ENCODE results near the gene SLC35D1.
A peak's percentile ranks its signal among the peaks of the same experiment; 100 is the strongest.
"Not testable (repeated sequence)": the region's sequence is repeated elsewhere in the genome, so short reads cannot be mapped to it uniquely, and the experiment has no call there.

SLC35D1 gene

DNA sequence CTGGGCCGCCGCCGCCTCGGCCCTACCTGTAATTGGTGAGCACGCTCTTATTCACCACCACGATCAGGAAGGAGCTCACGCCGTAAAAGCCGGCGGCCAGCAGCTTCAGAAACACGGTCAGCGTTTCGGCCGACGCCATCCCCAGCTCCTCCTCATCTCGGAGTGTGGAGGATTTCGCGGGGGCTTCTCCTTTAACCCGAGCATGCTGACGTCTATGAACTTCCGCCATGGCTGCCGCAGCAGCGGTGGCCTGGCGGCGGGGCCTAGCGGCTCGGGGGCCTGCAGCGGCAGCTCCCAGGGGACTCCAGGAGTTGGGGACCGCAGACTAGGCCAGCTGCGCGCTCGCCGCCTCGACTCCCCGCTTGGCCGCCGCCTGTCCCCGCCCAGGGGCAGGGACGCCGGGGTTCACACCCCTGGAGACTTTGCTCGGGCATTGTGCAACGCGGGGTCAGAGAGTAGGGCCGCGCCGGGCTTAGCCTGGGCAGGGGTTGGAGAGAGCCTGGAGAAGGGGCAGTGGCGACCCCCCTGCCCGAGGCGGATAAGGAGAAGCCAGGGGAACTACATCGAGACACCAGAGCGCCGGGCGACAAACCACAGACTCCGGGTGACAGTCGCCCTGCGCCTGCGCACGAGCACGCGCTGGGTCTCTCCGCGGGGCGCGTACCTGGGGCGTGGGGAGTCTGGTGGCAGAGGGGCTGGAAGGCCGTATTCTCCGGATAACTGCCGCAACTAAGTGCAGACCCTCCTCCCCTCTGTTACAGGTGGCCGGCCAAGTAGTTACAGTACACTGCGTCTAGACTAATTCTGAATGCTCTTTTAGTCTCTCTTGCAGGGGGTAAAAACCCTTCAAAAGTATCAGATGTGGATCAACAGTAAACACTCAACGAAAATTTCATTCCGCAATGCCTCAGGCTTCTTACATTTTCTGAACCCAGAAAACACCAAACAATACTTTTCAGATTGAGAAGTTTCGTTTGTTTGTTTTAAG, at the start of gene SLC35D1:
Gene SLC35D1, minus strand, starts transcription at position 364 of the 988 bp plus-strand sequence. Its CDS starts 135 bp downstream, at position 229.
- DNase-seq (ENCODE audit: low read depth in 4 of 4, low spot score in 1 of 4), result peak; percentile 43 to 80 (median 64)

DNA sequence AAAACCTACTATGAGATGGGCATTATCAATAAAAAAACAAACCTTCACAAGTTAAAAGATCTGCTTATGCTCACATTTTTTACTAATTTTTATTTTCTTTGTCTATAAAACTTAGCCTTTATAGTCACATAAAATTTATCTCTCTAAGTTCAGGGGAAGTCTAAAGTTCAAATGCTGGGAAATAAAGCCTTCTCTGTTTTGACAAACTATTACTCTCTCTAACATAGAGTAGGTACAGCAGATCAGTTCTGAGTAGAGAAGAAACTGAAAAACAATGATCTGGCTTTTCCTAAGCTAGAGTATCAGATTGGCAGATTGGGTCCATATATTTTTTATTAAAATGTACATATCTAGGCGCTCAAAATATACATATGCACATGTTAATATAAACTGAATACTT, 49.6 kb upstream of the SLC35D1 start:
- DNase-seq (ENCODE audit: low read depth in 4 of 4, low spot score in 1 of 4), result no peak

DNA sequence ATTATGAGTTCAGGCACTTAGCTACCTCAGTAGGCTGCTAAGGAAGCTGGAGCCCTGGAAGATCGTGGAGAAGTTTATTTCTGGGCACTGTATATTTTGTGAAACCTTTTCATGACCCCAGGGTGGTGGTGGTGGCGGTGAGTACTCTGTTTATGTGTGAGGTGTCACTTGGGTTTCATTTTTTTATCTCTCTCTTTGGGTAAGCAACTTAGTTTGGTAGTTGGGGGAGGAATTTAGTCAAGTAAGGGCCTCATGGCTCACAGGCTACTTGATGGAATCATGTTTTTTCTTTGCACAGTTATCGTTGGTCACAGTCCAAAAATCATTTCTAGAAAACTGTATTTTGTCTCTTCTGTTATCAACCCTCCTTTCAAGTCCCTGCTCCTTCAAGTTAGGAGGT, 46.9 kb upstream of the SLC35D1 start:
- DNase-seq (ENCODE audit: low read depth in 4 of 4, low spot score in 1 of 4), result no peak

DNA sequence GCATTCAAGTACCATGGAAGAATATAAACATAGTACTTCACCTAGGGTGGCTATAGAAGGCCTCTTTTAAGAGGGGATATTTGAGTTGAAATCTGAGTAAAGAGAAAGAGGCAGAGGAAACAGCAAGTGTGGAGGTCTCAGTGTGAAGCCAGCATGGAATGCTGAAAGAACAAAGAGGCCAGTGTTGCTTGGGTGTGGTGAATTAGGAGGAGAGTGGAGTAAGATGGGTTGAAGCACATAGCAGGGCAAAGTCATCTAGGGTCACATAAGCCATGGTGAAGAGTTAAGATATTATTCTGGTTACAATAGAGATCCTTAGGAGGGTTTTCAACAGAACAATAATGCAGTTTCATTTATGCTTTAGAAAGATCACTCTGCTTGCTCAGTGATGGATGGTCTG, 43.4 kb upstream of the SLC35D1 start:
- no peak for DNase-seq (ENCODE audit: low read depth in 4 of 4, low spot score in 1 of 4)

DNA sequence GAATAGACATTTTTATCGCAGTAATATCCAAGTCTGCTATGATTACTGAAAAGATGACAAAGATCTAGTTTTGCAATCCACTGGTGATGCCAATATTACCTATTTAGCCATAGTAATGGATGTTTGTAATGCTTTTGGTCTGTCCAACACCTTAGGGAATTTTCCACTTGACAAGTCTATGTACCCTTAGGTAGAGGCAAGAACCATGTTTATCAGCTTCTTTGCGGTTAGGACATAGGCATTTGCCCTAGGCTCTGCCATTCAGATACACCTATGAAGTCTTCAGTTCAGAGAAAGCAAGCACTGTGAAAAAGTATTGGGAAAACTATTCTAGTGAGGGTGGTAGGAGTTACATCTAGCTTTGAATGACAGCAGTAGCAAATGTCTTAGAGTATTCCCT, 40.2 kb upstream of the SLC35D1 start:
- DNase-seq (ENCODE audit: low read depth in 4 of 4, low spot score in 1 of 4), result no peak

DNA sequence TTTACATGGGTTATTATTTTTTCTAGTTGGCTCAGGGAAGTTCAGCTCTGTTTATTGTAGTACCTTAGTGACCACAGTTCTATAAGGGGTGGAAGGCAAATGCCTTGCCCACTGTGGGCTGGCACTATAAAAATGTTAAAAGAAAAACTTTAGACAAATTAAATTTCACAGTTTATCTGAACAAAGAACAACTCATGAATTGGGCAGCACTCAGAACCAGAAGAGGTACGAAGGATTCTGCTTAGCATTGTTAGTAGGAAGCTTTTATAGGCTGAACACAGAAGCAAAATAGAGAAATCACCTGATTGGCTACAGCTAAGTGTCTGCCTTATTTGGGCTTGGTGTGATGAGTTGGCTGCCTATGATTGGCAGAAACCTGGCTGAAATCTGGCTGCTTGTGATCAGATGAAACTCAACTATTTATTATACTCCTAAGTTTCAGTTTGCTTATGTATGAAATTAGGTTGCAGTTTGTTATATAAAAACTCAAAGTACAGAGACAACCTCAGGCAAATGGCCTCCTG, 35.8 kb upstream of the SLC35D1 start:
- DNase-seq (ENCODE audit: low read depth in 4 of 4, low spot score in 1 of 4), result no peak

DNA sequence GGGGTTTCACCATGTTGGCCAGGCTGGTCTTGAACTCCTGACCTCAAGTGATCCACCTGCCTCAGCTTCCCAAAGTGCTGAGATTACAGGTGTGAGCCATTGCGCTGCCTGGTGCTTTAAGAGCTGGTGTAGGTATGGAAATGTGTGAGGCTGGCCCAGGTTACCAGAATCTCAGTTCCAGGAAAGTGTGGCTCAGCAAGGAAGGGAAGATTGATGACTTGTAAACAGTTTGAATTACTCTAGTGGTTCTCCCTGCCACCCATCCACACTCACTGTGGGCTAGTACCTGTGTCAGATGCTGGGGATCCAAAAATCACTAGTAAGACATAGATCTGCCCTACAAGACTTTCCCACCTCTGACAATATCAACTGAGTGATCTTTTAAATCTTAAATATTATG, 34.5 kb upstream of the SLC35D1 start:
- DNase-seq (ENCODE audit: low read depth in 4 of 4, low spot score in 1 of 4), result no peak

DNA sequence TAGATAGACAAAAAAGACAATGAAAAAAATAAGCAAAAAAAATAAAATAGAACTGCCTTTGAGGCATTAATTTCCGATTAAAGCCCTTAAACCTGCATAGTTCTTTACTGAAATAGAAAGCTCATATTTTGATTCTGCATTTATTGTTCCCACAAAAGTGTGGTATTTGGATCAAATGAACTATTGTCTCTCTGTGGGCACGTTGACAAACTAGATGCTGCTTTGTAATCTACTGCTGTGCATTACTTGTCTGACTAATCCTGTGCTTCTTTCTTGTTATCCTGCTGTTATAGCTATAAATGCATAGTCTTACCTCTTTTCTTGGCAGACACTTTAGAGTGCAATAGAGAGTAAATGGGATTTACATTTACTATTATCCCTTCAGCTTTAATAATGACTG, 31.4 kb upstream of the SLC35D1 start:
- no peak for DNase-seq (ENCODE audit: low read depth in 4 of 4, low spot score in 1 of 4)

DNA sequence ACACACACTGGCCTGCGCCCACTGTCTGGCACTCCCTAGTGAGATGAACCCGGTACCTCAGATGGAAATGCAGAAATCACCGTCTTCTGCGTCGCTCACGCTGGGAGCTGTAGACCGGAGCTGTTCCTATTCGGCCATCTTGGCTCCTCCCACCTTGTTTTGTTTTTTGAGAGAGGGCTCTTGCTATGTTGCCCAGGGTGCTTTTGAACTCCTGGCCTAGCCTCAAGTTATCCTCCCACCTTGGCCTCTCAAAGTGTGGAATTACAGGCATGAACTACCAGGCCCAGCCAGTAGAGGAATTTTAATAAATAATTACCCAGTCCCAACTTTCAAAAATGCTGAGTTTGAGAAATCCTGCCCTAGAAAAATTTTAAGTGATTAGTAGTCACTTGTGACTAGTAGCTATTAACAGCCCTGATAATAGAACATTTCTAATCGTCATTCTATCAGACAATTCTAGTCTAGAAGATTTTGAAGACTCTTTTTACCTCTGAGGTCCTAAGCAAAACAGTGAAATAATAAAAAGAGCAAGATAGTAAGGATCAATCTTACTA, 30.9 kb upstream of the SLC35D1 start:
- DNase-seq (ENCODE audit: low read depth in 4 of 4, low spot score in 1 of 4), result no peak

DNA sequence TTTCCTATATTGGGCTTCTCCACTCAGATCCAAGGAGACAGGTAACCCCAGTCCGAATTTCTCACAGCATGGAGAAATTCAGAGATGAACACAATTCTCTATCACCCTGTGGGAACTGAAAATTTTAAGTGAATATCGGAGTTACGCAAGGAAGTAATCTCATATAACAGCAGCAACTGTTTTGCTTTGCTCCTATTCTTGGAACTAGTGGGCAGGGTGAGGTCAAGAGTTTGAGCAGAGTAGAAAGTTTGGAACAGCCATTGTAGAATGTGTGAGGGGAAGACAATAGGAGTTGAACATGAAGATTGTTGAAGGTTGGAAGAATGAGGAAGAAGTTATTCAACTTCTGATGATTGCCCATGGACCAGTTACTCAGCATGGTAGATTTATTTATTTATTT, 24.3 kb upstream of the SLC35D1 start:
- DNase-seq (ENCODE audit: low read depth in 4 of 4, low spot score in 1 of 4), result no peak

DNA sequence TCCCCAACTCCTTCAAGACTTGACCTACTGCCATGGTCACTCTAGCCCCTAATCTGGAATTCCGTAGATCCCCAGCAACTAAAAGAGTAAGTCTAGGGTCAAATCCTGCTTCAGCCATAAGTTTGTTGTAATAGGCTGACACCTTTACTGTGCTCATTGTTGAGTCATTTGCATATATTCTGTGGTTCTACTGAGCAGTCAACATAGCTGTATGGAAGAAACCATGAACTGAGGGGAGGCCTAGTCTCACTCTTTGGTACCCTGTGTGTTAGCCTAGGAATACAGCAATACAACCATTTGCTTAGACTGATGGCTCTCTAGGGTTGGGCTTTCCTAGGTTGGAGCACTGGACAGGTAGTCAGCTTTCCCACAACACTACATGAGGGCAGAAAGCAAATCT, 23.6 kb upstream of the SLC35D1 start:
- no peak for DNase-seq (ENCODE audit: low read depth in 4 of 4, low spot score in 1 of 4)

DNA sequence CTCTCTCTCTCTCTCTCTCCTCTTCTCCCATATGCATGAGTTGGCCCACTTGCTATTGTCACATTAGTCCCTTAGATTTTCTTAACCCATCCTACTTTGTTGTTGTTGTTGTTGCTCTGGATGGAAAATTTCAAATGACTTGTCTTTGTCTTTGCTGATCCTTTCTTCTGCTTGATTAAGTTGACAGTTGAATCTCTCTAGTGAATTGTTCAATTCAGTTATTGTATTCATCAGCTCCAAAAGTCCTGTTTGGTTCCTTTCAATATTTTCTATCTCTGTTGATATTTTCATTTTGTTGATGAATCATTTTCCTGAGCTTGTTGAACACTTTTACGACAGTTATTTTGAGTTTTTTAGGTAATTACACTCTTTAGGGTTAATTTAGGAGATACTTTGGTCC, 18.8 kb upstream of the SLC35D1 start:
- no peak for DNase-seq (ENCODE audit: low read depth in 4 of 4, low spot score in 1 of 4)

DNA sequence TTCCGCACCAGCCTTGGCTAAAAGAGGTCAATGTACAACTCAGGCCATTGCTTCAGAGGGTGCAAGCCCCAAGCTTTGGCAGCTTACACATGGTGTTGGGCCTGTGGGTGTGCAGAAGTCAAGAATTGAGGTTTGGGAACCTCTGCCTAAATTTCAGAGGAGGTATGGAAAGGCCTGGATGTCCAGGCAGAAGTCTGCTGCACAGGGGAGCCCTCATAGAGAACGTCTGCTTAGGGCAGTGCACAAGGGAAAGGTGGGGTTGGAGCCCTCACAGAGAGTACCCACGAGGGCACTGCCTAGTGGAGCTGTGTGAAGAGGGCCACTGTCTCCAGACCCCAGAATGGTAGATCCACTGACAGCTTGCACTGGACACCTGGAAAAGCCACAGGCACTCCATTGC, 13.7 kb upstream of the SLC35D1 start:
- not testable (repeated sequence) for DNase-seq (ENCODE audit: low read depth in 4 of 4, low spot score in 1 of 4)

DNA sequence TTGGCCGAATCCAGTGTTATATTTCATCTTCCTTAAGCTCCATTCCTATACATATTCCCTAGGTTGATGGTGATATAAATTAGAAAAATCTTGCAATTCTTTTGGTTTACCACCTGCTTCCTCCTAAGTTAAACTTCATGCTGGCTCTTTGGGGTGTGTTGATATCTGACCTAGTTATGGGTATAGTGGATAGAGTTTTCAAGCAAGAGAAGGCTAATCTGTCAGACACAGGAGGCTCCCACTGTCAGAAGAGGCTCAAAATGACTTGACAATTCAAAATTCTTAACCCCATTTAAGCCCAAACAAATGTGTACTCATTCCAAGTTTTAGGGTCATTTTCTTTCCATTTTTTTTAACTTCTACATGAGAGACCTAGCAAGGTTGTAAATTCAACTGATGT, 8.5 kb upstream of the SLC35D1 start:
- no peak for DNase-seq (ENCODE audit: low read depth in 4 of 4, low spot score in 1 of 4)

DNA sequence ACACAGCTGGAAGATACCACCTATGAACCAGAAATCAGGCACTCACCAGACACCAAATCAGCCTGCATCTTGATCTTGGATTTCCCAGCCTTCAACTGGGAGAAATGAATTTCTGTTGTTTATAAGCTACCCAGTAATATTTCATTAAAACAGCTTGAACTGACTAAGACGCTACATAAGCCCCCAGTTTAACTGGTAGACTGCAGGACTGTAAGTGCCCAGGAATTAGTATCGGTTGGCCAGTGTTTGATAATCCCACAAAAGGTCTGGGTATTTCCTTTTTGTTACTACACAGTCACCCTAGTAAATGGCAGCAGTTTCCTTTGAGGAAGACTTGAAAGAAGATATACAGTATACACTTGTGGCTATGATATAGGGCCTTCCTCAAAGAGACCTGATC, 7.3 kb upstream of the SLC35D1 start:
- DNase-seq (ENCODE audit: low read depth in 4 of 4, low spot score in 1 of 4), result no peak

DNA sequence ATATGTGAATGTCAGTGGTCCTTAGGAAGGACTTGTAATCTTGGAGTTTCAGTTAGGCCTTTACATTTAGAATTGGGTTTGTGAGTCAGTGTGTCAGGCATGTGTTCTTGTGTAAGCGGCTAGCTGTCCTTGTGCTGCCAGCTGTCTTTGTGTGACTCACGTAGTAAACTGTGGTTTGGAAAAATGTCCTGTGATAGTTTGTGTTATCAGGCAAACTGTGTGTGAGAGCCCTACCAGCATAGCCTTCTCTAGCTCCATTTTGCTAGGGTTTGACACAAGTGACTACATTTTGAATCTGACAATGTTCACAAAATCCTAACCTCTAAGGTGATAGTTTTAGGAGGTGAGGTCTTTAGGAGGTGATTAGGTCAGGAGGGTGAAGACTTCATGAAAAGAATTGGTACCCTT, 6.9 kb upstream of the SLC35D1 start:
- no peak for DNase-seq (ENCODE audit: low read depth in 4 of 4, low spot score in 1 of 4)

DNA sequence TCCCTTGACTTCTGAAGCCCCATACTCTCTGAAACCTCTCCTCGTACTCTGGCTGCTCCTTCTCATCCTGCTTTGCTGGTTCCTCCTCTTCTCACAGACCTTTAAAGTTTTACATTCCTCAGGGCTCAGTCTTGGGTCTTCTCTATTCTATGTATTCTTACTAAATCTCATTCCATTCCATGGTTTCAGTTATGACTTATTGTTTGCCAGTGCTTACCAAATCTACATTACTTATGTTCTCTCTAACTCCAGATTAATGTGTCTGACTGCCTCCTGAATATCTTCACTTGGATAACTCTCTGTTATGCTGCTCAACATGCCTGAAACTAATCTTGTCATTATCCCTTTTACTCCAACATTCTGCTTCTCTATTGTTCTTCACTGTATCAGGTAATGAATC, 5.4 kb upstream of the SLC35D1 start:
- no peak for DNase-seq (ENCODE audit: low read depth in 4 of 4, low spot score in 1 of 4)

DNA sequence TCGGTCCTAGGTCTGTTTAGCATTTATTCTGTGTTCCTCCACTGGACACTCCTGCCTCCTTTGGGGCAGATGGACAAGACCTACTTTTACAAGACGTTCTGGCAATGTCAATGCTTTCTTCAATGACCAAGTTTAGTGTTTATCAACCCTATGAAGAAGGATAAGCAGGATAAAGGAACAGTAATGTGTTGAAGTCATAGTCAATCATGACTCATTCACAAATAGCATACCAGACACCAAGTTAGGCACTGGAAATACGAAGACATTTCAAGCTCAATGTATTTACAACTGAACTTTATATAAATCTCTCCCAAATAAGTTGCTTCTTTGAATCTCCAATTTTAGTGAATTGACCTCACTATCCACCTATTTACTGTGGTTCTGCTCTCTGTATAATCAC, 4.8 kb upstream of the SLC35D1 start:
- DNase-seq (ENCODE audit: low read depth in 4 of 4, low spot score in 1 of 4), result no peak

DNA sequence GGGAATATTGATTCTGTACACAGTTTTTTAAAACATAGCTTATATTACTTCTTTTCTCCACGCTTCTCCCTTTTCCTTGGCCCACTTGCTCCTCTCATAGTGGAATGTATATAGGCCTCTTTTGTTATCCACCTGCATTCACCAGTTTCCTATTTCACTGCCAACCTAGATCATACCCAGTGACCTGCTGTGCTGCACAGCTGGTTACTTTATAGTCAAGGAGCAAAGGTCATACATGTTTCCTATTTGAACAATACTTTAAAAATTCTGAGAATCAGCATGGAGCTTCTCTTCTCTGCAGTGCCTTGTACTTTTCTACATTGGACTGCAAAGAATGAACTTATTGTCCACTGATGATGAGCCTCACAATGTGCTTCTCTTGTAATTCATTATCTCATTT, 4.3 kb upstream of the SLC35D1 start:
- no peak for DNase-seq (ENCODE audit: low read depth in 4 of 4, low spot score in 1 of 4)

DNA sequence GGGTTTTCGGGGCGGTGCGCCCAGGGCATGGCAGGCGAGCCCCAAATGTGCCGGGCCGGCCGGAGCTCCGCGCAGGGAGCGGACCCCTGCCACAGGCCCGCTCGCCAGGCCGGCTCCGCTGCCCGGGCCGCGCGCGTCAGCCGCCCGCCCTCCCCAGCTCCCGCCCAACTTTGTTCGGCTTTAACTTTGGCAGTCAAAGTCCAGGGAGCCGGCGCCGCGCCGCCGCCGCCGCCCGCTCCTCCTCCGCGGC, 488 bp downstream of the SLC35D1 start:
- DNase-seq (ENCODE audit: low read depth in 4 of 4, low spot score in 1 of 4), result peak in 2 of 4 experiments; percentile 10 to 12

DNA sequence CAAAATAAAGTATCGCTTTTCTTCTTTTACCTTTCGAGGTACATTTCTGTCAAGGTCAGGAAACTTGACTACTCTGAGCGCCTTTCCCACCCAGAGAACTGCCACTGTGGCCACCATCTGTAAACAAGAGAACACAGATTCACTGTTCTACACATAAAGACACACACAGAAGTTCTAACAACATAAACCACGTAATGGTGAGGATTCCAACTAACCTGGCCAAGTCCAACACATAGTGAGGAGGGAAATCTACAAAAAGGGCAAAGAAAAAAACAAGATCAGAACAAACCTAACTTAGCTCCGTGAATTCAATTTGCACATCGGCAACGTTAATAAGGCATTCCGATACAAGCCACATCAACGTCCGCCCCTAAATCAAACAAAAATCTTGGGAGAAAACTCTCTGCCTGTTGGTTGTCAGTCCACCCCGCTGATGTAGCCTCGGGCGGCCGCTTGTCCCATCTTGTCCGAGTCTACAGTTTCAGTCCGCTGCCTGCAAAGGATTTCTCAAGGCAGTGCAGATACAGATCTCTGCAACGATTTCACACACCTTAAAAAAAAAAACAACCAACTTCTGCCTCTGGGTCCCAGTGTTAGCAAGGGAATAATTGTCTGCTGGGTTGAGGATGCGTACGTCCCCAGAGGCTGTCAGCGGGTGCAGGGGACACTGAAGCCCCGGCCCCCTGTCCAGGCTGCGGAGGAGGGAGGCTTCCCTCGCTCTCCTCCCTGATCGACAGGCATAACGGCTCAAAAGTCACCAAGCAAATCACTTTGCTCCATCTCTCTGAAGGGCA, 1.0 kb downstream of the SLC35D1 start:
- DNase-seq (ENCODE audit: low read depth in 4 of 4, low spot score in 1 of 4), result peak in 1 of 4 experiments; percentile 3

DNA sequence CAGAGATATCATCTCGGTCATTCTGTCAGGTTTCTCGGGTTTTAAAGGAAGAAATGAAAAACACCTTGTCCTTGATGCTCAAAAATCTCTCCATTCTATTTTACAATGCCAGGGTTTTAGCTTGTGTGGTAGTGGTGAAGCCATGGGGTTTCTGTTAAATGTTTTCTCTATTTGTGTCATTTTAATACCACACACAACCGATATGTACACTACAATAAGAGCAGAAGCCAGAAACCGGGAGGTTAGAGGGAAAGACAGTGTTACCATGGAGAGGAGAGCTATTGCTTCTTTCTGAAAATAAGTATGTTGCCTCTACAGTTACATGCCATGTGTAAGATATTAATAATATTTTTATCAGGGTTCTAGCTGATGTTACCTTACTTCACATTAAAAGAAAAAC, 2.8 kb downstream of the SLC35D1 start:
- no peak for DNase-seq (ENCODE audit: low read depth in 4 of 4, low spot score in 1 of 4)
